AG10803 (cell line): ENCODE data around the gene MAP3K4.
A peak's percentile ranks its signal among the peaks of the same experiment; 100 is the strongest.

Experiments used
- DNase-seq: peaks from one replicate; pipeline ENCODE4 v3.0.0; 2010; ENCODE audit warnings: low read depth
- H3K4me3 ChIP-seq: 2 replicates; pipeline ENCODE4 v1.5.1; 2011; ENCODE audit warnings: mild to moderate bottlenecking, low read length, control low read depth
- TF ChIP-seq, protein P1 (sequence below): conservative IDR thresholded peaks from 2 replicates; pipeline ENCODE4 v1.5.1; 2011; ENCODE audit warnings: mild to moderate bottlenecking, low read length, control low read depth, inconsistent platforms

The MAP3K4 gene

GRCh38 chr6:160995271-160995670 is 3.7 kb downstream of the MAP3K4 start:
- no peak for DNase-seq
- TF ChIP-seq, protein P1, sequence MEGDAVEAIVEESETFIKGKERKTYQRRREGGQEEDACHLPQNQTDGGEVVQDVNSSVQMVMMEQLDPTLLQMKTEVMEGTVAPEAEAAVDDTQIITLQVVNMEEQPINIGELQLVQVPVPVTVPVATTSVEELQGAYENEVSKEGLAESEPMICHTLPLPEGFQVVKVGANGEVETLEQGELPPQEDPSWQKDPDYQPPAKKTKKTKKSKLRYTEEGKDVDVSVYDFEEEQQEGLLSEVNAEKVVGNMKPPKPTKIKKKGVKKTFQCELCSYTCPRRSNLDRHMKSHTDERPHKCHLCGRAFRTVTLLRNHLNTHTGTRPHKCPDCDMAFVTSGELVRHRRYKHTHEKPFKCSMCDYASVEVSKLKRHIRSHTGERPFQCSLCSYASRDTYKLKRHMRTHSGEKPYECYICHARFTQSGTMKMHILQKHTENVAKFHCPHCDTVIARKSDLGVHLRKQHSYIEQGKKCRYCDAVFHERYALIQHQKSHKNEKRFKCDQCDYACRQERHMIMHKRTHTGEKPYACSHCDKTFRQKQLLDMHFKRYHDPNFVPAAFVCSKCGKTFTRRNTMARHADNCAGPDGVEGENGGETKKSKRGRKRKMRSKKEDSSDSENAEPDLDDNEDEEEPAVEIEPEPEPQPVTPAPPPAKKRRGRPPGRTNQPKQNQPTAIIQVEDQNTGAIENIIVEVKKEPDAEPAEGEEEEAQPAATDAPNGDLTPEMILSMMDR: no peak
- no peak overlapping the region for H3K4me3 ChIP-seq

DNA sequence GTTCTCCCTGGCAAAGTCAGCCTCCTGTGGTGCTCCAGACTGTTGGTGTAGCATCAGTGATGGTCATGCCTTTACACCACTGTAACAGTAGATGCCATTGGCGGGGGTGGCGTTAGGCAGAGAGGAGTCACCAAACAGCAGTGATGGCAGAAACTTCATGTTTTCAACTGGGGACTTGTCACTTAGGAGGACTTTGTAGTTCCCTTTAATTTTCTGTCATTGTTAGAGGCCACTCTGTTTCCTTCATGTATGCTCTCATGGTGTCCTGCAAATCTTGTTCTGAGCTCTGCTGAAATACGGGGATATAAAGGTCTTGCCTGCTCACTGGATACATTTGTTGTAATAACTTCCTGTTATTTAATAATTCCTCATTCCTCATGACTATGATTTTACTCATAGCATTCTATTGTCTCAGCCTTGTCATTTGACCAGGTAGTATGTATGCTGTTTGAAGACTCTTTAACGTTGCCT is 4.6 kb downstream of the MAP3K4 start:
- TF ChIP-seq, protein P1: no peak
- H3K4me3 ChIP-seq: no peak overlapping the region
- DNase-seq: no peak

GRCh38 chr6:160998217-160998616 is 6.6 kb downstream of the MAP3K4 start:
- no peak for DNase-seq
- TF ChIP-seq, protein P1: no peak
- no peak overlapping the region for H3K4me3 ChIP-seq

GRCh38 chr6:160998766-160999165 is 7.2 kb downstream of the MAP3K4 start:
- no peak overlapping the region for H3K4me3 ChIP-seq
- TF ChIP-seq, protein P1: no peak
- peak; percentile 37 for DNase-seq

DNA sequence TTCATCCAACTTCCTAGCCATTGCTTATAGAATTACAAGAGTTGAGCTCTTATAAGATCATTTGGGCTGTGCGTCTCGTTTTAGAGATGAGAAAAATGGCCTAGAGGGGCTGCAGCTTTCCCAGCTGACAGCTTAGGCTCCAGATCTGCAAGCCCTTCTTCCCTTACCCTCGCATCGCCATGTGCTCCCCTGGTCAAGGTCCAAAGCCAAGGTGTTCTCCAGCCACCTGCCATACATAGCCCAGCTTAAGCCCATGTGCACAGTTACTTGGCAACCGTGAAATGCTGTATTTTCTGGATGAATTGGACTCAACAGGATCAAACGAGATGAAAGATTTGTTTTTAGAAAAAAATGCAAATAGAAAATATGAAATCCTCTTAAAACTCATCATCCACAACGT is 7.9 kb downstream of the MAP3K4 start:
- no peak for DNase-seq
- H3K4me3 ChIP-seq: no peak overlapping the region
- TF ChIP-seq, protein P1: no peak

DNA sequence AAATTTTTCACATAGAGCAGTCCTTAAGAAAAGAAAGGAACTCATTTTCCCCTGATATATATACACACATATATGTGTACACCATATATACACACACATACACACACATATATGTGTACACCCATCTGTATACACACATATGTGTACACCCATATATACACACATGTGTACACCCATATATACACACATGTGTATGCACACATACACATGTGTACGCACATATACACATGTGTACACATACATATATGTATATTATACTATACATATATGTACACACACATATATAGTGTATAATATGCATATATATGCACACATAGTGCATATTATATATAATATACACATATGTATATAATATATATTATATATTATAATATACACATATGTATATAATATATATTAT is 9.1 kb downstream of the MAP3K4 start:
- H3K4me3 ChIP-seq: no peak overlapping the region
- DNase-seq: no peak
- TF ChIP-seq, protein P1: no peak

DNA sequence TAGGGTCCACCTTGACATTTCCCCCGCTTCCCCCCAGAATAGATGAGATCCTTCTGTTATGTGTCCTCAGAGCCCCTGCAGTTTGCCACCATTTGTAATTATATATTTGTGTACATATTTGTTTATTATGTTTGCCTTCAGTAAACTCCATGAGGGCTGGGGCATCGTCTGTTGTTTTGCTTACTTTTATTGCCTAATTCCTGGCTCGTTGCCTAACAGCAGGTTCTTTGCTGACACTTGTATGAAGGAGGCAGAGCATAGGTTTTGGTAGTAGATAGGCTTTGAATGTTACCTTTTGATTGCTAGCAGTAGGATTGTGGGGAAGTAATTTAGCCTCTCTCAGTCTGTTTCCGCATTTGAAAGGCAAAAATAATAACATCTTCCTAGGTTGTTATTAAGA is 9.9 kb downstream of the MAP3K4 start:
- H3K4me3 ChIP-seq: no peak overlapping the region
- no peak for DNase-seq
- TF ChIP-seq, protein P1: no peak
